ENCODE measurements around the gene ZNF774. TPM values are rescaled to one million over a fixed set of nuclear protein-coding genes. Genes with fewer than 3 reads are reported as not detected.

Gene ZNF774
- total RNA-seq, 2 donors from 2014 or later: 2.5 to 3.6 TPM

GRCh38 chr15:90386221-90386620 lies 34.1 kb downstream of the ZNF774 start:
- Histone ChIP-seq H3K9me3 (ENCODE audit: control insufficient read depth, low read length) (no peaks in the 10 kb centered on the region), H3K4me3 (ENCODE audit: low read length) (no peak overlapping the region), H3K4me1 (ENCODE audit: control insufficient read depth, insufficient read depth, low read length) (peaks cover 7% of the 10 kb centered on the region), H3K27ac (ENCODE audit: low read depth, low read length) (no peak overlapping the region), H3K36me3 (ENCODE audit: control insufficient read depth, insufficient read depth, low read length) (peaks cover 6% of the 10 kb centered on the region), H3K9ac (ENCODE audit: extremely low read depth, low read length, poor library complexity, severe bottlenecking) (no peak overlapping the region), H3K27me3 (ENCODE audit: control insufficient read depth, insufficient read depth, low read length, poor library complexity, severe bottlenecking) (no peaks in the 10 kb centered on the region)
- no peak overlapping the region for H3K4me3 Mint-ChIP-seq
- DNase-seq: no peak
- H3K36me3 Mint-ChIP-seq (ENCODE audit: low read depth): peaks cover 3% of the 10 kb centered on the region
- peaks cover 22% of the 10 kb centered on the region for H3K4me1 Mint-ChIP-seq
- WGBS, 2 experiments (ENCODE audit: insufficient coverage in 1 of 2, insufficient read length in 1 of 2): 99 to 100% methylated on average over 2 of the region's 2 CpGs
- no peaks in the 10 kb centered on the region for H3K9me3 Mint-ChIP-seq
- no peak overlapping the region for H3K27ac Mint-ChIP-seq
- H3K27me3 Mint-ChIP-seq (ENCODE audit: insufficient read depth): no peaks in the 10 kb centered on the region
- no peak for TF ChIP-seq CTCF (conservative IDR thresholded peaks at IDR 0.05)

GRCh38 chr15:90387534-90388461 lies 35.7 kb downstream of the ZNF774 start, which contains the start of gene IQGAP1:
Gene IQGAP1, plus strand, starts transcription at chr15:90388242. Its CDS starts 100 bp downstream, at chr15:90388342.
- TF ChIP-seq CTCF (conservative IDR thresholded peaks at IDR 0.05): no peak
- peak within 1 kb of the TSS; percentile 84 for H3K9ac ChIP-seq (ENCODE audit: extremely low read depth, low read length, poor library complexity, severe bottlenecking)
- no peaks in the 10 kb centered on the region for H3K9me3 Mint-ChIP-seq
- WGBS, 2 experiments (ENCODE audit: insufficient coverage in 1 of 2, insufficient read length in 1 of 2): 7 to 24% methylated on average over 15 to 62 of the region's 62 CpGs
- no peak within 1 kb of the TSS for H3K27ac ChIP-seq (ENCODE audit: low read depth, low read length)
- no peaks in the 10 kb centered on the region for H3K27me3 ChIP-seq (ENCODE audit: control insufficient read depth, insufficient read depth, low read length, poor library complexity, severe bottlenecking)
- H3K36me3 Mint-ChIP-seq (ENCODE audit: low read depth): peaks cover 9% of the 10 kb centered on the region
- no peaks in the 10 kb centered on the region for H3K9me3 ChIP-seq (ENCODE audit: control insufficient read depth, low read length)
- peak; percentile 99 for DNase-seq
- peak within 1 kb of the TSS; percentile 79 for H3K4me3 Mint-ChIP-seq
- H3K4me3 ChIP-seq (ENCODE audit: low read length): peak within 1 kb of the TSS; percentile 99
- H3K4me1 Mint-ChIP-seq: peaks cover 35% of the 10 kb centered on the region
- H3K36me3 ChIP-seq (ENCODE audit: control insufficient read depth, insufficient read depth, low read length): peaks cover 17% of the 10 kb centered on the region
- peaks cover 18% of the 10 kb centered on the region for H3K4me1 ChIP-seq (ENCODE audit: control insufficient read depth, insufficient read depth, low read length)
- peak within 1 kb of the TSS; percentile 94 for H3K27ac Mint-ChIP-seq
- no peaks in the 10 kb centered on the region for H3K27me3 Mint-ChIP-seq (ENCODE audit: insufficient read depth)

GRCh38 chr15:90388462-90389380 lies 36.6 kb downstream of the ZNF774 start:
- DNase-seq: peak; percentile 79
- peak overlapping the region; percentile 84 for H3K9ac ChIP-seq (ENCODE audit: extremely low read depth, low read length, poor library complexity, severe bottlenecking)
- Mint-ChIP-seq H3K27me3 (ENCODE audit: insufficient read depth) (no peaks in the 10 kb centered on the region), H3K9me3 (no peaks in the 10 kb centered on the region), H3K27ac (peak overlapping the region; percentile 94), H3K4me1 (peaks cover 43% of the 10 kb centered on the region), H3K36me3 (ENCODE audit: low read depth) (peaks cover 9% of the 10 kb centered on the region), H3K4me3 (peak overlapping the region; percentile 79)
- peak overlapping the region; percentile 99 for H3K4me3 ChIP-seq (ENCODE audit: low read length)
- H3K27ac ChIP-seq (ENCODE audit: low read depth, low read length): no peak overlapping the region
- H3K27me3 ChIP-seq (ENCODE audit: control insufficient read depth, insufficient read depth, low read length, poor library complexity, severe bottlenecking): no peaks in the 10 kb centered on the region
- 3 to 8% methylated on average over 15 to 52 of the region's 52 CpGs for WGBS, 2 experiments (ENCODE audit: insufficient coverage in 1 of 2, insufficient read length in 1 of 2)
- H3K9me3 ChIP-seq (ENCODE audit: control insufficient read depth, low read length): no peaks in the 10 kb centered on the region
- peak; percentile 32 for TF ChIP-seq CTCF (conservative IDR thresholded peaks at IDR 0.05)
- peaks cover 24% of the 10 kb centered on the region for H3K36me3 ChIP-seq (ENCODE audit: control insufficient read depth, insufficient read depth, low read length)
- H3K4me1 ChIP-seq (ENCODE audit: control insufficient read depth, insufficient read depth, low read length): peaks cover 18% of the 10 kb centered on the region
